DND-41 (cell line): ENCODE data around the gene LPIN1.

Source experiments
- ATAC-seq: fragments of 200-7000 bp; cut with Tn5 transposase; 3 replicates; pipeline ENCODE4 v1.9.1; 2021; ENCODE audit warnings: low read depth; ENCODE audit not compliant: insufficient read depth
- DNase-seq: peaks from one replicate; pipeline ENCODE4 v3.0.0-alpha.2; 2020
- H2AFZ ChIP-seq: 2 replicates; pipeline ENCODE4 v1.6.0; 2012; ENCODE audit warnings: low read depth, low read length
- H3K27ac ChIP-seq: 2 replicates; pipeline ENCODE4 v1.5.1; 2012; ENCODE audit warnings: low read length, inconsistent platforms
- H3K27me3 ChIP-seq: fragments of 200-600 bp; sonication (generic); 2 replicates; pipeline ENCODE4 v1.6.0; 2012; ENCODE audit warnings: low read length, mild to moderate bottlenecking, inconsistent platforms; ENCODE audit not compliant: insufficient read depth, poor library complexity
- H3K36me3 ChIP-seq: 2 replicates; pipeline ENCODE4 v1.5.1; 2012; ENCODE audit warnings: low read length, inconsistent platforms; ENCODE audit not compliant: insufficient read depth
- H3K4me1 ChIP-seq: 2 replicates; pipeline ENCODE4 v1.5.1; 2012; ENCODE audit warnings: mild to moderate bottlenecking, low read length; ENCODE audit not compliant: insufficient read depth
- H3K4me2 ChIP-seq: 2 replicates; pipeline ENCODE4 v1.6.0; 2012; ENCODE audit warnings: mild to moderate bottlenecking, moderate library complexity, low read length, inconsistent platforms; ENCODE audit not compliant: insufficient read depth
- H3K4me3 ChIP-seq, 2 experiments: fragments of 200-600 bp in 1 of 2; shearing (Covaris generic) in 1 of 2; 2 replicates each; pipeline ENCODE4 v1.5.1; 2012 to 2016; ENCODE audit warnings: inconsistent platforms in 2 of 2, low read length in 2 of 2, mild to moderate bottlenecking in 2 of 2, low read depth in 1 of 2, moderate library complexity in 1 of 2
- H3K79me2 ChIP-seq: 2 replicates; pipeline ENCODE4 v1.6.0; 2012; ENCODE audit warnings: low read length, inconsistent platforms; ENCODE audit not compliant: insufficient read depth
- H3K9ac ChIP-seq: 2 replicates; pipeline ENCODE4 v1.6.0; 2012; ENCODE audit warnings: low read depth, mild to moderate bottlenecking, inconsistent platforms, low read length, moderate library complexity
- H3K9me3 ChIP-seq: 2 replicates; pipeline ENCODE4 v1.5.1; 2012; ENCODE audit warnings: low read length, moderate library complexity, mild to moderate bottlenecking, inconsistent platforms; ENCODE audit not compliant: insufficient read depth, severe bottlenecking
- H4K20me1 ChIP-seq: 2 replicates; pipeline ENCODE4 v1.6.0; 2012; ENCODE audit warnings: low read length; ENCODE audit not compliant: insufficient read depth
- CTCF ChIP-seq: IDR thresholded peaks from 2 replicates; pipeline ENCODE4 v1.5.1; 2012; ENCODE audit warnings: borderline replicate concordance, low read length, moderate library complexity, mild to moderate bottlenecking; ENCODE audit not compliant: poor library complexity, severe bottlenecking; ENCODE audit errors: extremely low read depth
- EZH2 ChIP-seq: IDR thresholded peaks from 3 replicates; pipeline ENCODE4 v1.6.1; 2012; ENCODE audit warnings: borderline replicate concordance, low read depth, mild to moderate bottlenecking, moderate library complexity, low read length, inconsistent platforms; ENCODE audit not compliant: severe bottlenecking

Gene LPIN1

DNA sequence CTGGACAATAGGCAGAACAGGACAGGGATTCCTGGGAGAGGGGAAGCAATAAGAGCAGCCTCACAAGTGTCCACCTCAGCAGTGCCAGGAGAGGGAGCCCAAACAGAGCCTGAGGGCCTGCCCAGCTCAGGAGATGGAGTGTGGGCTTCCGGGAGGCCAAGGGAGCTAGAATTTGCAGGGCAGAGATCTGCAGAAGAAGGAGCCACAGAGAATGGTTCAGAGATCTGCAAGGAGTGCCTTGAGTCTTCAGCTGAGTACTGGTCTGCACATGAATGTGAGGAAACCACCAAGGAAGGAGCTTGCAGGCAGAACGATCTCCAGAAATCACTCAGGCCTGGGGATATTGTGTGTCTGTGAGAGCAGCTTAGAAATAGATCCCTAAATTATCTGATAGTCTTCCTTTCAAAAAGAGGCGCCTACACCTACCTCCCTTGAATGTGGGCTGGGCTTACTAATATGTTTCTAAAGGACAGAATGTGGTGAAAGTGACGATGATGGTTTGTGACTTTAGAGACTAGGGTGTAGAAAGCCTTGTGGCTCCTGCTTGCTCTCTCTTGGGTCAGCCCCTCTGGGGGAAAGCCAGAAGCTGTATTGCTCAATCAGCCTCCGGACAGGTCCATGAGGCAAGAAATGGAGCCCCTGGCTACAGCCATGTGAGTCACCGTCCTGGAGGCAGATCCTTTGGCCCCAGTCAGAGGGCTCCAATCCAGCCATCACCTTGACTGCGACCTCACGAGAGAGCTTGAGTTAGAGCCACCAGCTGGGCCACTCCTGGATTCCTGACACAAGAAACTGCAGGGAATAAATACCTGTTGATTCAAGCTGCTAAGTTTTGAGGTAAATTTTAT lies 7.6 kb upstream of the LPIN1 start:
- H3K36me3 ChIP-seq: no peaks in the 10 kb centered on the region
- no peak overlapping the region for H3K9ac ChIP-seq
- DNase-seq (no peak), ATAC-seq (peak; percentile 54; the same call in 2 of the 3 replicates)
- no peaks in the 10 kb centered on the region for H3K9me3 ChIP-seq
- no peaks in the 10 kb centered on the region for H3K79me2 ChIP-seq
- no peak overlapping the region for H3K4me2 ChIP-seq
- no peak for TF ChIP-seq EZH2
- TF ChIP-seq CTCF: peak; percentile 37
- no peak overlapping the region for H3K27ac ChIP-seq
- H3K27me3 ChIP-seq: no peaks in the 10 kb centered on the region
- no peak overlapping the region for H3K4me3 ChIP-seq
- H4K20me1 ChIP-seq: no peaks in the 10 kb centered on the region
- no peak overlapping the region for H2AFZ ChIP-seq
- H3K4me1 ChIP-seq: peaks cover 10% of the 10 kb centered on the region

- H3K9ac ChIP-seq: no peak overlapping the region
Measured at GRCh38 chr2:11740723-11741122, 5.7 kb upstream of the LPIN1 start.

GRCh38 chr2:11742317-11742701 lies 4.1 kb upstream of the LPIN1 start:
- ATAC-seq: no peak
- no peaks in the 10 kb centered on the region for H3K27me3 ChIP-seq
- H3K36me3 ChIP-seq: no peaks in the 10 kb centered on the region
- no peak overlapping the region for H2AFZ ChIP-seq
- H3K79me2 ChIP-seq: peaks cover 7% of the 10 kb centered on the region
- TF ChIP-seq CTCF: no peak
- no peak for TF ChIP-seq EZH2
- no peak for DNase-seq
- H4K20me1 ChIP-seq: peaks cover 4% of the 10 kb centered on the region; the same call in 1 of the 2 replicates
- H3K4me2 ChIP-seq: no peak overlapping the region
- no peak overlapping the region for H3K4me3 ChIP-seq
- H3K27ac ChIP-seq: no peak overlapping the region
- H3K9ac ChIP-seq: no peak overlapping the region
- peaks cover 29% of the 10 kb centered on the region for H3K4me1 ChIP-seq
- no peaks in the 10 kb centered on the region for H3K9me3 ChIP-seq

More at GRCh38 chr2:11740723-11741122, 5.7 kb upstream of the LPIN1 start:
- ATAC-seq (no peak), DNase-seq (no peak)
- Histone ChIP-seq H3K27me3 (no peaks in the 10 kb centered on the region), H2AFZ (no peak overlapping the region), H3K79me2 (no peaks in the 10 kb centered on the region), H3K4me3 (no peak overlapping the region), H3K36me3 (no peaks in the 10 kb centered on the region), H3K4me1 (peaks cover 24% of the 10 kb centered on the region), H4K20me1 (no peaks in the 10 kb centered on the region), H3K4me2 (no peak overlapping the region), H3K9me3 (no peaks in the 10 kb centered on the region), H3K27ac (no peak overlapping the region)
- TF ChIP-seq CTCF (no peak), EZH2 (no peak)
